GM12864 (cell line): ENCODE data around the gene FBXL3.
"Not testable (repeated sequence)": the region's sequence is repeated elsewhere in the genome, so short reads cannot be mapped to it uniquely, and the experiment has no call there.

ENCODE experiments used
- DNase-seq: peaks from one replicate; pipeline ENCODE4 v3.0.0-alpha.2; 2011; ENCODE audit warnings: low read depth
- H3K4me3 ChIP-seq: 2 replicates; pipeline ENCODE4 v1.5.1; 2011; ENCODE audit warnings: mild to moderate bottlenecking, low read depth, low read length, control low read depth
- TF ChIP-seq, protein P1 (sequence below): IDR thresholded peaks from 2 replicates; pipeline ENCODE4 v1.5.1; 2011; ENCODE audit warnings: low read depth, mild to moderate bottlenecking, moderate library complexity, low read length, control low read depth, inconsistent platforms; ENCODE audit errors: missing control alignments

Gene FBXL3

GRCh38 chr13:76967031-76967430 lies 59.9 kb downstream of the FBXL3 start:
- no peak overlapping the region for H3K4me3 ChIP-seq
- DNase-seq, result no peak
- TF ChIP-seq, protein P1, sequence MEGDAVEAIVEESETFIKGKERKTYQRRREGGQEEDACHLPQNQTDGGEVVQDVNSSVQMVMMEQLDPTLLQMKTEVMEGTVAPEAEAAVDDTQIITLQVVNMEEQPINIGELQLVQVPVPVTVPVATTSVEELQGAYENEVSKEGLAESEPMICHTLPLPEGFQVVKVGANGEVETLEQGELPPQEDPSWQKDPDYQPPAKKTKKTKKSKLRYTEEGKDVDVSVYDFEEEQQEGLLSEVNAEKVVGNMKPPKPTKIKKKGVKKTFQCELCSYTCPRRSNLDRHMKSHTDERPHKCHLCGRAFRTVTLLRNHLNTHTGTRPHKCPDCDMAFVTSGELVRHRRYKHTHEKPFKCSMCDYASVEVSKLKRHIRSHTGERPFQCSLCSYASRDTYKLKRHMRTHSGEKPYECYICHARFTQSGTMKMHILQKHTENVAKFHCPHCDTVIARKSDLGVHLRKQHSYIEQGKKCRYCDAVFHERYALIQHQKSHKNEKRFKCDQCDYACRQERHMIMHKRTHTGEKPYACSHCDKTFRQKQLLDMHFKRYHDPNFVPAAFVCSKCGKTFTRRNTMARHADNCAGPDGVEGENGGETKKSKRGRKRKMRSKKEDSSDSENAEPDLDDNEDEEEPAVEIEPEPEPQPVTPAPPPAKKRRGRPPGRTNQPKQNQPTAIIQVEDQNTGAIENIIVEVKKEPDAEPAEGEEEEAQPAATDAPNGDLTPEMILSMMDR, result no peak

DNA sequence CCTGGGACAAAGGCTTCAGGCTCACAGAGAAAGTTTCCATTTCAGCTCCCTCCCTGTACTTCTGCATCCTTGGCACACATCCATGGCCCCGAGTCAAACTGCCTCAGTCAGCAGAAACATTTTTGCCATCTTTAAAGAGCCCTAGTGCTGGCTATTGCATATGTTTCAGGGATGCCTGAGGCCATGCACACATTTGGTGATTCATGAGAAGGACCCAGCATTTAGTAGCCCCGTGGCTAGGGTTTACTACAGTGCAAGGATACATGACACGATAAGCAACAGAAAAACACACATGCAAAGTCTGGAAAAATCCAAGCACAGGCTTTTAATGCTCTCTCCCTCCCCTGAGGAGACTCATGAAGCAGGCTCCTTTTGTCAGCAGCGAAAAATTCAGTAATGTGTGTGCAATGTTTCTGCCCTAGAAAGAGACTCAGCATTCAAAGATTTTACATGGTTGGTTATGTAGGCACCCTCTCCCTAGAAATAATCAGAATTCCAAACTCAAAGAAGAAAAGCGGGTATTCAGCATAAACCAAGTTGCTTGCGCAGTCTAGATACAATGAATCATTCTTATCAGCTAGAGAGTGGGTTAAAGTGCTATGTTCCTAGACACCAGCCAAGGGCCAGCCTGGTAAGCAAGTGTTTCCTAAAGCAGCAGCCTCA lies 61.1 kb downstream of the FBXL3 start:
- DNase-seq, result no peak
- TF ChIP-seq, protein P1, result no peak
- no peak overlapping the region for H3K4me3 ChIP-seq

DNA sequence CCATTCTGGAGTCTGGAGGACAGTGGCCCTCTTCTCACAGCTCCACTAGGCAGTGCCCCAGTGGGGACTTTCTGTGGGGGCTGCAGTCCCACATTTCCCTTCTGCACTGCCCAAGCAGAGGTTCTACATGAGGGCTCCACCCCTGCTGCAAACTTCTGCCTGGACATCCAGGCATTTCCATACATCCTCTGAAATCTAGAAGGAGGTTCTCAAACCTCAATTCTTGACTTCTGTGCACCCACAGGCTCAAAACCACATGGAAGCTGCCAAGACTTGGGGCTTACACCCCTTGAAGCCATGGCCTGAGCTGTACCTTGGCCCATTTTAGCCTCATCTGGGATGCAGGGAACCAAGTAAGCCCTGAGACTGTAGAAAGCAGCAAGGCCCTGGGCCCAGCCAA lies 67.2 kb downstream of the FBXL3 start:
- DNase-seq, H3K4me3 ChIP-seq: not testable (repeated sequence)

DNA sequence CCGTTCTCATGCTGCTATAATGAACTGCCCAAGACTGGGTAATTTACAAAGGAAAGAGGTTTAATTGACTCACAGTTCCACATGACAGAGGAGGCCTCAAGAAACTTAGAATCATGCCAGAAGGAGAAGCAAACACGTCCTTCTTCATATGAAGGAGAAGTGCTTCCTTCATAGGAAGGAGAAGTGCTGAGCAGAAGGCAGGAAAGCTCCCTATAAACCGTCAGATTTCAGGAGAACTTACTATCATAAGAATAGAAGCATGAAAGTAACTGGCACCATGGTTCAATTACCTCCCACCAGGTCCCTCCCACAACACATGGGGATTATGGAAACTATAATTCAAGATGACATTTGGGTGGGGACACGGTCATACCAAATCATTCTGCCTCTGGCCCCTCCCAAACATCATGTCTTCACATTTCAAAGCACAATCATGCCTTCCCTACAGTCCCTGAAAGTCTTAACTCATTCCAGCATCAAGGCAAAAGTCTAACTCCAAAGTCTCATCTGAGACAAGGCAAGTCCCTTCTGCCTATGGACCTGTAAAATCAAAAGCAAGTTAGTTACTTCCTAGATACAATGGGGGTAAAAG lies 68.0 kb downstream of the FBXL3 start:
- TF ChIP-seq, protein P1, result no peak
- H3K4me3 ChIP-seq, result no peak overlapping the region
- no peak for DNase-seq

GRCh38 chr13:76955661-76956060 lies 71.3 kb downstream of the FBXL3 start:
- DNase-seq, result no peak
- TF ChIP-seq, protein P1, result no peak
- no peak overlapping the region for H3K4me3 ChIP-seq
